ENCODE results near the gene KMT2B.

KMT2B gene

DNA sequence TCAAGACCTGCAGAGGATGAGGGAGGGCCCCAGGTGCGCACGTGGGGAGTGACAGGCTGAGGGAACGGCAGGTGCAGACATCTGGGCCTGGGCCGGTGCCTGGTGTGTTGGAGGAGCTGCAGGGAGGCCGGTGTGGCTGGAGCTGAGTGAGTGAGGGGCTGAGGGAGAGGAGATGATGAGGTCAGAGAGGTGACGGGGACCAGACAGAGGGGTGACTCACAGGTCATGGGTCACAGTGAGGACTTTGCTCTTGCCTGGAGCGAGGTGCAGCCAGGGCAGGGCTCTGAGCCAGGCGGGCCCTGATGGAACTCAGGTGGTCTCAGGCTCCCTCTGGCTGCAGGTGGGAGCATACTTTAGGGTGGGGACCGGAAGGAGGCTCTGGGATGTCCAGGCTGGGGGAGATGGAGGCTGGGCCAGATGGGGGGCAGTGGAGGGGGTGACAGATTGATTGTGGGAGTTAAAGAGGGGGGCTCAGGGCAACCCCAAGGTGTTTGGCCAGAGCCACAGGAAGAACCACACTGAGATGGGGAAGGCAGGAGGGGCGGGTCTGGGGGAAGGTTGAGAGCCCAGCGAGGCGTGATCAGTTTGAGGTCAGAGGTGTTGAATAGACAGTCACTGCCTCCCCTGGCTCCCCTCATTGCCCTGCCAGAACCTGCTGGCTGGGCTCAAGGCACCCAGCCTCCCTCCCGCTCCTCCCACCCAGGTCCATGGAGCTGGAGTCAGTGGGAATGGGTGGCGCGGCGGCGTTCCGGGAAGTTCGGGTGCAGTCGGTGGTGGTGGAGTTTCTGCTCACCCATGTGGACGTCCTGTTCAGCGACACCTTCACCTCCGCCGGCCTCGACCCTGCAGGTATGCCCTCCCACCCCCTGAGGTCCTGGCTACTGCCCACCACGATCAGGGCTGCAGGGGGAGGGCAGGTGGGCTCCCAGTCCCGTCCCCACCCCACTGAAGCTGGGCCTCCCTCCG is 65.9 kb downstream of the KMT2B start:
- no peak for TF ChIP-seq CTCF (IDR thresholded peaks at IDR 0.05; ENCODE audit: insufficient read depth, low read depth, low read length, missing control alignments)
- no peak overlapping the region for H3K4me3 ChIP-seq (ENCODE audit: low read length)
- DNase-seq (ENCODE audit: low read depth): no peak

DNA sequence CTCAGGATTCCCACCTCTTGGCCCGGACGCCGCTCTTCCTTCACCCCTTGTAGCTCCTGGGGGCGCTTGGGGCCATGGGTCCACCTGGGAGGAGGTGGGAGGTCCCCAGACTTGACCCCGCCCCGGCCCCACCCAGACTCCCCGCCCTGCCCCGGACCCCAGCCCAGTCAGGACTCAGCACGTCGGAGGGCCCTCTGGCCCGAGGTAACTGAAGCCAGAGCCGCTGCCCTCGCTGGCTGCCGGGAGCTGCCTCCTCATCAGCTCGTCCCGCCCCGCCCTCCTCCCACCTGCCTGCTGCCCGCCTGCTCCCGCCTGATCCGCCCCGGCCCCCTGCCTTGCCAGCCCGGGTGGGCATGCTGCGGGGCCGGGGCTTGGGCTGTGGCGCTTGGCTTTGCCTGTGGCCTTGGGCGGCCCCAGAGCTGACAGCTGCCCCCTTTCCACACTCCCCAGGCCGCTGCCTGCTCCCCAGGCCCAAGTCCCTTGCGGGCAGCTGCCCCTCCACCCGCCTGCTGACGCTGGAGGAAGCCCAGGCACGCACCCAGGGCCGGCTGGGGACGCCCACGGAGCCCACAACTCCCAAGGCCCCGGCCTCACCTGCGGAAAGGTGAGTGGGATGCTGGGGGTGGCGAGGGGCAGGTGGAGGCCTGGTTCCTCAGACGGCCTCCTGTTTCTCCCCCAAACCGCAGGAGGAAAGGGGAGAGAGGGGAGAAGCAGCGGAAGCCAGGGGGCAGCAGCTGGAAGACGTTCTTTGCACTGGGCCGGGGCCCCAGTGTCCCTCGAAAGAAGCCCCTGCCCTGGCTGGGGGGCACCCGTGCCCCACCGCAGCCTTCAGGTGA is 66.9 kb downstream of the KMT2B start:
- no peak overlapping the region for H3K4me3 ChIP-seq (ENCODE audit: low read length)
- no peak for DNase-seq (ENCODE audit: low read depth)
- TF ChIP-seq CTCF (IDR thresholded peaks at IDR 0.05; ENCODE audit: insufficient read depth, low read depth, low read length, missing control alignments): no peak

- no peak for TF ChIP-seq CTCF (IDR thresholded peaks at IDR 0.05; ENCODE audit: insufficient read depth, low read depth, low read length, missing control alignments)
- no peak for DNase-seq (ENCODE audit: low read depth)
- no peak overlapping the region for H3K4me3 ChIP-seq (ENCODE audit: low read length)
Observed at GRCh38 chr19:35785339-35785627, 67.5 kb downstream of the KMT2B start.

DNA sequence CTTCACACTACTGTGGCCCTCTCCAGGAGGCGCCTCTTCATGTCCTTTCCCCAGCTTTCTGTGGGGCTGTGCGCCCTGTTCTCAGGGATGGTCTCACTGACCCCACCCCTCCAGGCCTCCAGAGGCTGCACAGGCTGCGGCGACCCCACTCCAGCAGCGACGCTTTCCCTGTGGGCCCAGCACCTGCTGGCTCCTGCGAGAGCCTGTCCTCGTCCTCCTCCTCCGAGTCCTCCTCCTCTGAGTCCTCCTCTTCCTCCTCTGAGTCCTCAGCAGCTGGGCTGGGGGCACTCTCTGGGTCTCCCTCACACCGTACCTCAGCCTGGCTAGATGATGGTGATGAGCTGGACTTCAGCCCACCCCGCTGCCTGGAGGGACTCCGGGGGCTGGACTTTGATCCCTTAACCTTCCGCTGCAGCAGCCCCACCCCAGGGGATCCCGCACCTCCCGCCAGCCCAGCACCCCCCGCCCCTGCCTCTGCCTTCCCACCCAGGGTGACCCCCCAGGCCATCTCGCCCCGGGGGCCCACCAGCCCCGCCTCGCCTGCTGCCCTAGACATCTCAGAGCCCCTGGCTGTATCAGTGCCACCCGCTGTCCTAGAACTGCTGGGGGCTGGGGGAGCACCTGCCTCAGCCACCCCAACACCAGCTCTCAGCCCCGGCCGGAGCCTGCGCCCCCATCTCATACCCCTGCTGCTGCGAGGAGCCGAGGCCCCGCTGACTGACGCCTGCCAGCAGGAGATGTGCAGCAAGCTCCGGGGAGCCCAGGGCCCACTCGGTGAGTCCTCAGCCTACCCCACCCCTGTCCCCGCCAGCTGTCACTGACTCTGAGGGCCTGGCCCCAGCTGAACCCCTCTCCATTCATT is 68.7 kb downstream of the KMT2B start:
- no peak overlapping the region for H3K4me3 ChIP-seq (ENCODE audit: low read length)
- no peak for DNase-seq (ENCODE audit: low read depth)
- TF ChIP-seq CTCF (IDR thresholded peaks at IDR 0.05; ENCODE audit: insufficient read depth, low read depth, low read length, missing control alignments): no peak

DNA sequence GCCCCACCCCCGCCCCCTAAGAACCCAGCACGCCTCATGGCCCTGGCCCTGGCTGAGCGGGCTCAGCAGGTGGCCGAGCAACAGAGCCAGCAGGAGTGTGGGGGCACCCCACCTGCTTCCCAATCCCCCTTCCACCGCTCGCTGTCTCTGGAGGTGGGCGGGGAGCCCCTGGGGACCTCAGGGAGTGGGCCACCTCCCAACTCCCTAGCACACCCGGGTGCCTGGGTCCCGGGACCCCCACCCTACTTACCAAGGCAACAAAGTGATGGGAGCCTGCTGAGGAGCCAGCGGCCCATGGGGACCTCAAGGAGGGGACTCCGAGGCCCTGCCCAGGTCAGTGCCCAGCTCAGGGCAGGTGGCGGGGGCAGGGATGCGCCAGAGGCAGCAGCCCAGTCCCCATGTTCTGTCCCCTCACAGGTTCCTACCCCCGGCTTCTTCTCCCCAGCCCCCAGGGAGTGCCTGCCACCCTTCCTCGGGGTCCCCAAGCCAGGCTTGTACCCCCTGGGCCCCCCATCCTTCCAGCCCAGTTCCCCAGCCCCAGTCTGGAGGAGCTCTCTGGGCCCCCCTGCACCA is 69.5 kb downstream of the KMT2B start:
- no peak for DNase-seq (ENCODE audit: low read depth)
- H3K4me3 ChIP-seq (ENCODE audit: low read length): no peak overlapping the region
- no peak for TF ChIP-seq CTCF (IDR thresholded peaks at IDR 0.05; ENCODE audit: insufficient read depth, low read depth, low read length, missing control alignments)

All from epithelial cell of esophagus (primary cell).